Cardiac muscle cell (in vitro differentiated cells and primary cell): ENCODE results near the gene TAMM41. TPM values are rescaled to one million over a fixed set of nuclear protein-coding genes. Genes with fewer than 3 reads are reported as not detected.

Source experiments
- DNase-seq, 2 donors: peaks; one replicate each; pipeline versions ENCODE4 v3.0.0 to v3.0.0-alpha.2; 2010 to 2017; ENCODE audit warnings: low read depth in 1 of 2, low spot score in 1 of 2
- H3K27ac ChIP-seq: fragments of 200-600 bp; sonication (generic); 2 replicates; pipeline ENCODE4 v1.5.1; 2016
- H3K27me3 ChIP-seq: fragments of 200-600 bp; sonication (generic); 2 replicates; pipeline ENCODE4 v1.6.0; 2016; ENCODE audit warnings: control low read depth
- H3K36me3 ChIP-seq: fragments of 200-600 bp; sonication (generic); 2 replicates; pipeline ENCODE4 v1.5.1; 2016; ENCODE audit warnings: control low read depth
- H3K4me1 ChIP-seq: fragments of 200-600 bp; sonication (generic); 2 replicates; pipeline ENCODE4 v1.8.1; 2017; ENCODE audit warnings: low read depth, mild to moderate bottlenecking, mixed run types
- H3K4me3 ChIP-seq: fragments of 200-600 bp; sonication (generic); 2 replicates; pipeline ENCODE4 v1.5.1; 2016; ENCODE audit warnings: mild to moderate bottlenecking
- H3K9me3 ChIP-seq: fragments of 200-600 bp; sonication (generic); 2 replicates; pipeline ENCODE4 v1.5.1; 2017; ENCODE audit warnings: low read depth, mild to moderate bottlenecking, control low read depth
- CTCF ChIP-seq: IDR thresholded peaks from 2 replicates; pipeline ENCODE4 v1.5.1; 2012; ENCODE audit warnings: low read depth, mild to moderate bottlenecking, low read length
- polyA plus RNA-seq: library from polyadenylated mRNA; unstranded; fragments of >200 nt; fragmentation: Nextera tagmentation; extraction: Ambion mirVana; gene quantifications from 2 replicates; pipeline ENCODE4 v1.2.1, GENCODE V29; 2016
- total RNA-seq: library from RNA; depleted of rRNA; stranded (reverse); fragments of >200 nt; gene quantifications from 2 replicates; pipeline ENCODE4 v1.2.3, GENCODE V29; 2016

Gene TAMM41
- total and polyA plus RNA-seq, 2 experiments from 2014 or later, result 17.4 to 31.4 TPM

- no peak for TF ChIP-seq CTCF
- Histone ChIP-seq H3K27ac (no peak overlapping the region), H3K27me3 (no peaks in the 10 kb centered on the region), H3K4me3 (no peak overlapping the region), H3K4me1 (no peaks in the 10 kb centered on the region), H3K9me3 (no peaks in the 10 kb centered on the region), H3K36me3 (peaks cover 33% of the 10 kb centered on the region)
- DNase-seq, result no peak
Observed at GRCh38 chr3:11808231-11808630, 38.5 kb downstream of the TAMM41 start.

GRCh38 chr3:11807686-11808085 is 39.0 kb downstream of the TAMM41 start:
- no peak overlapping the region for H3K27ac ChIP-seq
- no peaks in the 10 kb centered on the region for H3K9me3 ChIP-seq
- no peak overlapping the region for H3K4me3 ChIP-seq
- DNase-seq, result no peak
- H3K36me3 ChIP-seq, result peaks cover 33% of the 10 kb centered on the region
- no peaks in the 10 kb centered on the region for H3K27me3 ChIP-seq
- TF ChIP-seq CTCF, result no peak
- H3K4me1 ChIP-seq, result no peaks in the 10 kb centered on the region

GRCh38 chr3:11805716-11806115 is 41.0 kb downstream of the TAMM41 start:
- no peak for TF ChIP-seq CTCF
- Histone ChIP-seq H3K36me3 (peaks cover 29% of the 10 kb centered on the region), H3K27ac (no peak overlapping the region), H3K4me3 (no peak overlapping the region), H3K4me1 (no peaks in the 10 kb centered on the region), H3K9me3 (no peaks in the 10 kb centered on the region), H3K27me3 (no peaks in the 10 kb centered on the region)
- DNase-seq, result no peak

- Histone ChIP-seq H3K4me1 (no peaks in the 10 kb centered on the region), H3K27ac (no peak overlapping the region), H3K27me3 (no peaks in the 10 kb centered on the region), H3K9me3 (no peaks in the 10 kb centered on the region), H3K36me3 (peaks cover 23% of the 10 kb centered on the region), H3K4me3 (no peak overlapping the region)
- TF ChIP-seq CTCF, result peak; percentile 69
- peak; percentile 67 to 78 for DNase-seq
Observed at GRCh38 chr3:11803977-11804892, 42.5 kb downstream of the TAMM41 start.

GRCh38 chr3:11799791-11800190 is 46.9 kb downstream of the TAMM41 start:
- Histone ChIP-seq H3K27me3 (no peaks in the 10 kb centered on the region), H3K9me3 (no peaks in the 10 kb centered on the region), H3K4me1 (no peaks in the 10 kb centered on the region), H3K36me3 (peaks cover 2% of the 10 kb centered on the region), H3K27ac (no peak overlapping the region), H3K4me3 (no peak overlapping the region)
- no peak for TF ChIP-seq CTCF
- DNase-seq, result no peak
